GM21390 (cell line): Measurements from ENCODE around the gene KCNK16.

Source experiments
- ATAC-seq: cut with Tn5 transposase; IDR thresholded peaks from one replicate; pipeline ENCODE4 v1.9.1; 2021; ENCODE audit not compliant: unreplicated experiment

The KCNK16 gene

DNA sequence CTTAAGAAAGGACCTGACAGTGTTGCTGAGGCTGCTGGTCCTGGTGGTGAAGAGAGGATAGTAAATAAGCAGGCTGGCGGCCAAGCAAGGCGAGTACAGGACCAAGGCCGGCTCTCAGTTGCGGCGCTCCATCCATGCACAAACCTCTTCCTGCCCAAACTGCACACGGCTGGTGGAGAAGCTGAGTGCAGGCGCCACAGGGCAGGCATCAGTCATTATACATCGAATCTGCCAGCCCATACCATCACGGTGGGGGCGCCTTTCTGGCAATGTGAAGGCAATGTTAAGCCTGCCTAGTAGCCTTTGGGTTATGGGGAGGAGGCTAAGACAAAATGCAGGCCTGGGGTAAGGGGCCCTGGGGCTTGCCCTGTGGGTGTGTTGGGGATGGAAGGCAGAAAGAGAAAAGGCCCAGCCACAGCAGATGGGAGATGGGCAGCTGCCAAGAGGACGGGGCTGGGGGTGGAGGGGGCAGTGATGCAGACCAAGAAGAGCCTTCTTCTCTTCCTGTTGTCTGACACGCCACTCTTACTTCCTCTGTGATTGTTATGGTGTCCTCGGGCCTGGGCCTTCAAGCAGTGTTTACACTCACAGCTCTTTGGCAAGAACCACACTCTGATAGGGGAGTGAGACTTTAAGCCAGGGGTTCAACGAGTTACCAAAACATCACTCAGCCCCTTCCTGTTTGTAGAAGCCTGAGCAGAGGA lies 20.3 kb upstream of the KCNK16 start:
- no peak for ATAC-seq

DNA sequence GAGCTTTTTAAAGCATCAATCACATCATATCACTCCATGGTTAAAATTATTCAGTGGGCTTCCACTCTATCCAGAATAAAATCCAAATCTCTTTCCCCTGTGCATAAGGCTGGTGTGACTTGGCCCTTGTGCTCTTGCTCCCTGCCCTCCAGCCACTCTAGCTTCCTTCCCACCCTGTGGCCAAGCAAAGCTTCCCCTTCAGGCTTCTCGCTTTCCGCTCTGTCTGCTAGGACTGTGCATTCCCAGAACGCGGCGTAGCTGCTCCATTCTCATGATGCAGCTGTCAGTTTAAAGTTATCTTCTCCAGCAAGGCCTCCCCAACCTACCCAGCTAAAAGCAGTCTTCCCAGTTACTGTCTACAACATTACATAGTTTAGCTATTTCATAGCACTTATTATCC lies 19.4 kb upstream of the KCNK16 start:
- no peak for ATAC-seq

DNA sequence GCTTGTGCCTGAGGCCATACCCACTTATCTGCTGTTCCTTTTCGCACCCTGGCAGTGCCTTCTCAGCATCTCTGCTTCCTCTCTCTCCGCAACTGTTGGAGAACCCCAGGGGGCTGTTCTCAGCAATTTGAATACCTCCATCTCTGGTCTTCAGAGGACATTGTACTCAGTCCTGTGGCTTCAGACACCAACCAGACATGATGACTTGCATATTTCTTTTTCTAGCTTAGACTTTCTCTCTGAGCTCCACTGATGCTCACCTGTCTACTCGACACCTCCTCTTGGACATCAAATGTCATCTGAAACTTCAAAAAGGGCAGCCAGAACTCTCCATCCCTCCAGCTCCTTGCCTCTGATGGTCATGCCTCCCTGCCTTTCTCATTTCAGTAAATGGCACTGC lies 18.9 kb upstream of the KCNK16 start:
- no peak for ATAC-seq

DNA sequence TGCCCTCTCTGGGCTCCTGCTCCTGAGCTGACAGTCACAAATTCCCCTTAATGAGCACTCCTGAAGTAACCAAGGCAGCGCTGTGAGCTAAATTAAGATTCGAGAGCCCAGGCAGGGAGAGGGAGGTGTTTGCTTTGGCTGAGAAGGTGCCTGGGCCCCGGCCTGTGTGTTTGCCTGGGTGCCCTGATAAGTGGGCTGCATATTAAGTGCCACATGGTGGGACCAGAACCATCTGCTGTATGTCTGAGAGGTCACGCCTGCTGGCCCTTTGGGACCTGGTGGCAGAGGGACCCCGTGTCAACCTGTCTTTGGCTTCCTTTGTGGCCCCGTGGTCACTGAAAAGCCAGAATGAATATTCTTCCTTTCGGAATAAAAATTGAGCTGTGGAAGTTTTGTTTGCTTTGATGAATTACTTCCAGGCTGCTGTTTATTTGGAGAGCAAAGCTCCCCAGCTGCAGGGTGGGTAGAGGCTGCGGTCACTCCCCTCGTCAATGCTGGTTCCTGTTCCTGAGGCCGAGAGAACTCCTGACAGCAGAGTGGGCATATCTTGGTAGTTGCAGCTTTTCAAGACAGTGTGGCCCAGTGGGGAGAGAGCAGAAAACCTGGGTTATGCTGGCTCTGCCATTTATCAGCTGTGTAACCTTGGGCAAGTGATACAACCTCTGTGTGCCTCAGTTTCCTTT lies 17.5 kb upstream of the KCNK16 start:
- ATAC-seq, result no peak

DNA sequence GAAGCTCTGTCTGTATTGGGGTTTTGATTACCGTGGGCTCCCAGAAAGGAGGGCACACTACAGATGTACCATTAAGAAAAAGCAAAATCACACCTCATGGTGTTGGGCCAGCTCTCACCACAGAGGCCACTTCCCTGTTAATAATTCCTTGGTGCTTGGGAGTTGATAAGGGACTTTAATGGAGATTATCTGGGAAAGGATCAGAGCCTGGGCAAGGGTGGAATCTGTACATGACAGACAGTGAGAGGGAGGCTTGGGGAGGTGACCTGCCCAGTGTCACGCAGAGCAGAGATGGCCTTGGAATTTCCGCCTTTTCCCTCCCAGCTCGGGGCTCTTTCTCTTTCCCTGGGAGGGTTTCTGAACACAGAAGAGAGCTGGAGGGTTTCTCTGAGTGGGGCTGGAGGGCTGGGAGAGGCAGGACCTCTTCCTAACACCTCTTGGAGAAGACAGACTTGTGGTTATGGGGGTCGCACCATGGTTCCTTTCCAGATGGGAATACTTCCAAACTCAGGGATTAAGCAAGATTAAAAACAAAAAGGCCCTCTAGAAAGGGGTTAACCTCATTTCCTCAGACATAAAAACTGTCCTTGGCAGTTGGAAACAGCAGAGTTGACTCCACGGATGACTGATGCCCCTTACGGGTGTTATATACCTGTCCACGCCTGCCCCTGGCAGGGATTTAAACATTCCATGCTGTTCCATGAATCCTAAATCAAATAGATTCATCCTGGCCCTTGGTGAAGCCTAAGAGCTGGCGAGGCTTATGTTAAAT lies 16.8 kb upstream of the KCNK16 start:
- ATAC-seq, result no peak

DNA sequence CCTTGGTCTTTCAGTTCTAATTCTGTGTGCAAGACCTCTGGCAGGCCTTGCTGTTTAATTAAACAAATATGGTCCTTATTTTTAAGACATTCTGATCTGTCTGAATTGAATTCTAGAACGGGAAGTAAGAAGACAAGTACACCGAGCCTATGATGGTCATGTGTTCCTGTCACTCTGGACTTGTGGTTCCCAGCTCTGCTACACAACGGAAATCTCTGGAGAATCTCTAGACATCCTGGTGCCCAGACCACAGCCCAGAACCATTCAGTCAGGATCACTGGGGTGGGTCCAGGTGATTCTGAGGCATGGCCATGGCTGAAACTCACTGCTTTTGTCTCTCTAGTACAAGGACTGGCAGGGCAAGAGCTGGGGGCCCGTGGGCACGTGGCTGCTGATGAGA lies 15.9 kb upstream of the KCNK16 start:
- no peak for ATAC-seq

DNA sequence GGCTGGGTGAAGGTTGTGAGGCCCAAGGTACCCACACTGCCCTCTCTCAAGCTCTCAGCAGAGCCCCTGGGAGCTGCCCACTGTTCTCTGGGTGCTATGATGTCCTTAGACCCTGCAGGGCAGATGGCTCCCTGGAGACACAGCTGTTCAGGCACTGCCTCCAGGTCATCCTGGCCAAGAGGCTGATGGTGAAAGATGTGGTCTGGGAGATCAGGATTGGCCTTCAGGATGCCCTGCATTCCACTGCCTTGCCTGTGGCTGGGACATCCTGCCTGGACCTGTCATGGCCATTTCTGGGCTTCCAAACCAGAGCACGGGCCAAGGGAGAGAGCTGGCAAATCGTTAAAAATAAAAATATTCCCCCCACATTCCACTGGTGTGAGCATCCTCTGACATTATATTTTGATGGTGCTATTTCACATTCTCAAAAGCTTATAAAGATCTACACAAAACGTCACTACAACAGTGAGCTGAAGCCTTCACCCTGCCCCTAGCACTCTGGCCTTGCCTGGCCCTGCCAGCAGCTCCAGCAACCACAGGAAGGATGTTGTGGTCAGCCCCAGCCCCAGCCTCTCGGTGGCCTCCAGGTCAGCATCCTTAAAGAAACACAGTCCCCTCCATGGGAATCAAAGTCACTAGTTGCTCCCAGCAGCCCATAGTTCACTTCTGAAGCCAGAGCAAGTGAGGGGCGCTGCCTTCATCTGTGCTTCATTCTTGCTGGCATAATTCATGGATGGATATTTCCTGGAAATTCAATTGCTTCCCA lies 13.5 kb upstream of the KCNK16 start:
- no peak for ATAC-seq

DNA sequence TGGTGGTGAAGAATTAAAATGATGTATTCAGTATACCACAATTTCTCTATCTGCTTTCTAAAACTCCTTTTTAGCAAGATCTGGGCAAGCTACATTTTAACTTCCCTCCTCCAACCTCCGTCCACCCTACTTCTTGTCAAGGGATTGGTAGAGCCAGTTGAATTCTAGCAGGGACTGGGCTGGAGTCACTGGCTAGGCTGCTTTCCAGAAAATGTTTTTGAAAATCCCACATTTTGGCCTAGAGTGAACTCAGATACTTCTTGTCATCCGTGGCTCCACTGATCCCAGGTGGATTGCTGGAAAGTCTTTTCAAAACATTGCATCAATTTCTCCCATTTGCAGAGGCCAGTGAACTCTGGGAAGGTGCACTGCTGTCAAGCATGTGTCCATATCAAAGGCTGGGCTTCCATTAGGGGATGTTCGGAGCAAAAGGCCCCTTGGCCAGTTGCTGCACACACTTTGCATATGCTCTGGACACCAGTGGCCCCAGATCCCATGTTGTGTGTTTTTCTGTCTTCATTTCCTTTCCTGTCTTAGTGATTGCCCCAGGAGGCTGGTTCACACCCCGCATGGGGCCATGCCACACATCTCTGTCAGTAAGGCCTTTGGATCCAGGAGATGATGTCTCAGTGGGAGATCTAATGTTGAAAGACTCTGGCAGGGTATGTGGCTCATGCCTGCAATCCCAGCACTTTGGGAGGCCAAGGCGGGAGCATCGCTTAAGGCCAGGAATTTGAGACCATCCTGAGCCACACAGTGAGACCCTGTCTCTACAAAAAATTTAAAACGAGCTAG lies 11.3 kb upstream of the KCNK16 start:
- no peak for ATAC-seq

DNA sequence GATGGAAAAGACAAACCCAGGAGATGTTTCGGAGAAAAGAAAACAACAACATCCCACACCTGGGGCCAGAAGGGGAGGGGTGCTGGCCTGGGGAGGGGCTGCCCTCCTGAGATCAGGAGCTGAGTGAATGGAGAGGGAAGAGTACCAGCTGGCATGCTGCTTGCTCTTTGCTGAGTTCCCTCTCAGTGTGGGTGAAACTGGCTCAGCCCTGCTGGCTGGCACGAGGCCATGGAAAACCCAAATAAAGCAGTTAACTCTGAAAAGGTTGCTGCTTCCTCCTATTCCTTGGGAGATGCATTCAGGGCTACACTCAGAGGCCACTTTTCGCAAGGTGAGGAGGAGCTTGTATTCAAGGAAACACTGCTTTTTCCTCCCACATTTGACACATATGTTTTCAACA lies 8.0 kb upstream of the KCNK16 start:
- no peak for ATAC-seq

DNA sequence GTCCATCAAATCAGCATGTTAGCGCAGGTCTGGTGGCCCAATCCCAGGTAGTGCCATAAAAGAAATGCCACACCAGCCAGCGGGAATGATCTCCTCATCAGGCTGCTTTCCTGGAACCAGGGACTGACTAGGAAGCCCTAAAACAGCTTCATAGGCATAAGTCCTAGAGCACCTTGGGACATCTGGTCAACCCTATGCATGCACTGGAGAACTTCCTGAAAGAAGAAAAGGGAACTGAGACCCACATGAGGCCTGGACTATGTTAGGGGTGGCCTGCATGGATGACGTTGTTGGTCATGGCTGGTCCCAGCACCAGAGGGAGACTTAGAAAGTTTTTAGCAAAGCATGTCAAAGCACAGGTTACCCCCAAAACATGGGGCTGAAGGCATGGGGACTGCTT lies 7.6 kb upstream of the KCNK16 start:
- peak; percentile 84 for ATAC-seq

DNA sequence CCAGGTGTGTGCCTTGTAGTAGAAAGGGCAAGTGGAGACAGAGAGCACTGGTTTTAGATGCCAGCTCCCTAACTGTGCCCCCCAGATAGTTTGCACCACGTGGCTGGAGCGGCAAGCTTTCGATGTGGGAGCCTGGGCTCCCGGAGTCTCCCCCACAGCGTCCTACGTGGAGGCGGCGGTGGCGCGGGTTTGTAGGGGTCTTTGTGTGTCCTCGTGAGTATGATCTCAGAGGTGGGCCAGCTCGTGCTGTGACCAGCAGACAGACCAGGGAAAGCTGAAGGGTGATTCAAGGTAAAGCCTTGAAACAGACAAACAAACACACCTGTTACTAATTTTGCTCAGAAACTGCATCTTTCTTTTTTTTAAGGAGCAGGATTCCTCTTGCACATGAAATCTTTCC lies 5.6 kb upstream of the KCNK16 start:
- no peak for ATAC-seq

DNA sequence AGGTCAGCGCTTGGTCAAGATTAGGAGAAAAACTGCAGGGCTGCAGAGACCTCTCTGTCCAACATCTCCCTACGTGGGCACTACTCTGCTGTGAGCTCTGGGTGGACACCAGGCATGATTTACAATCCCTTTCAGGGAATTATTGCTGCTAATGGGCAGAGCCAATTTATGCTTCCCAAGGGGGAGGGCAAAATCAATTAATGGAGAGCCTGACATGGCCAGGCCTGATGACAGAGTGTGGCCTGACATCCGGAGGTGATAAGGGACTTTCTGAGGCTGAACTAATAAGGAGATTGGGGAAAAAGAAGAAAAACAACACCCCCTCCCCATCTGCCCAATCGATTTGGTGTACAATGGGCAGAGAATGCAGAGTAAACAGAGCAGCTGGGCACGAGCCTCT lies 5.0 kb upstream of the KCNK16 start:
- ATAC-seq, result no peak

DNA sequence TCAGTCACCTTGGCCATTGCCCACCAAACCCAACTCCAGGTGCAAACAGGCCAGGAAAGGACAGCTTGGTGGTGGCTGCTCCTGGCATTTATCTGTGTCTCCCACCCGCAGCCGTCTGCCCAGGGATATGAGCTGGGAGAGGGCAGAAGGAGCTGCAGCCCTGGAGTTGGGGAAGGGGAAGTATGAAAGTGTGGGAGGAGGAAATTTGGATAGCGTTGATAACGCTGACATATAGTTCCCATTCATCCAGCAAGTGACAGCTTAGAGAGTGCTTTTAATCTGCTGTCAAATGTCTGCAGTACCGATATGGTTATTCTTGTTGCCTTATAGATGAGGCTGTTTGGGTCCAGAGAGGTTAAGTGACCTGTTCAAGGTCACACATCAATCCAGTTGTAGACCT lies 741 bp downstream of the KCNK16 start:
- no peak for ATAC-seq

DNA sequence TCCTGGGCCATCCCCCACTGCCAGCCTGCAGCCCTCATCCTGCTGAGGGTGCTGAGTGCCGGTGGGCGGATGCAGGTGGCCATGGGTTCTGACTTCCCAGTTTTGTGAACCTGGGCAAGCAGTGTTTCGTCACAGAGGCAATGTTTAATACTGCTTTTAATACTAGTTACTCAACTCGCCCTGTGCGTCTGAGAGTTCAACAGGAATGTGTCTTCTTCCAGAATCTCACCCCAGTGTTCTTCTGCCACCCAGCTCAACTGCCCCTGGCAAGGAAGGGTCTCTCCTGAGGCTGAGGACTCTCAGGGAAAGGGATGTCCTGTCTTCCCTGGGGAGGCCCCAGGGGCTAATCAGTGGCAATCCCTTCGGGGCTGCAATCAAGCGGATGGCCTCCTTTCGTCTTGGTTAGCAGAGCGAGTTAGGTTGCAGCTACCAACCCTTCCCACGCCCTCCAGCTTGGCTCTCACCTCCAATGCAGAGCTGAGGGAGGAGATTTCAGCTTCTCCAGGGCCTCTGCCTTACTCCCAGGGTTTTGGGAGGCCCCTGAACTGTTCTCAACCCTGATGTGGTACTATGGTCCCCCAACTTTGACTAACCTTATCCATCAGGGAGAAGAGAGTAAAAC lies 2.0 kb downstream of the KCNK16 start:
- ATAC-seq, result no peak

DNA sequence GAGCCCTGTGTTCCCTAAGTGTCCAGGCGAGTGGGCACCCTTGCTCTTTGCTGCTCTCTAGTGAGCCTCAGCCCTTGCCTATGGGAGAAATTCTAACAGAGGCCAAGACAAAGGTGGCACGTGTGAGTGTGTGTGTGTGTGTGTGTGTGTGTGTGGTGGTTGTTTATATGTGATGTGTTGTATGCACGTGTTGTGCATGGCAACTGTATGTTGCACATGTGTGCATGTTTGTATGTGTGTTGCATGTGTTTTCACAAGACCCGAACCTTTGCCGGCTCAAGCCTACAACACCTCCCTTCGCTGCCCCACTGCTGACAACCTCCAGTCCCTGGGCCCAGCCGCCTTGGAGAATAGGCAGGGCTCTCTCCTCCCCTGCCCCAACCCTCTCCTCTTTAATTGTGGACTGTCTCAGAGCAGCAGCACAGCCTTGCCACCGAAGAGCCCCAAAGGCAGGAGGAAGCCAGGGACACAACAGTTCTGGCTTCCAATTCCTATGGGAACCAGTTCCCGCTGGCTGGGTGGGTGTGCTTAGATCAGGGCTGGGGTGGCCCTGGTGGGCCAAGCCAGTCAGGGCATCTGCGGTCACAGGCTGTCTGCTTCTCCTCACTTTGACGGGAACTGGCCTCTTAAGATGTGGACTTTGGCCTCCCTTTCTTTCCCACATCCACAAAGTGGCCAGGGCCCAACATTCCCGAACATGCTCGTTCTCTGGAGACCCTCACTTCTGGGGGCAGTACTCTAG lies 2.7 kb downstream of the KCNK16 start:
- no peak for ATAC-seq

DNA sequence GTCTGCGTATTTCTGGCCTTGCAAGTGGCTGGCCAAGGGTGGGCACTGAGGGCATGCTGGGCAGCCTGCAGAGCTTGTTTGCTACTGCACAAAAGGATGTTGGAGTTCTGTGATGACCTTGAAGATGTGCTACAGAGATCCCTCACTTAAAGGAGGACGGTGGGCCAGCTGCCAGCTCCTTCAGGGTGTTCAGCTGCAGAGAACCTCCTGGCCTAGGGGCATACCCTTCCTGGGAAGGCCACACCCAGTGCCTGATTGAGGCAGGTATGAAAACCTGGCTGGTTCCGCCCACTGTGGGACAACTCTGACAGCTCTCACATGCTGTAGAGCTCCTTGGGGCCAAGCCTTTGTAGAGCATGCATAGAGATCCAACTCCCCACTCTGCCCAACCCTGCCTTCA lies 5.2 kb downstream of the KCNK16 start:
- ATAC-seq, result no peak

DNA sequence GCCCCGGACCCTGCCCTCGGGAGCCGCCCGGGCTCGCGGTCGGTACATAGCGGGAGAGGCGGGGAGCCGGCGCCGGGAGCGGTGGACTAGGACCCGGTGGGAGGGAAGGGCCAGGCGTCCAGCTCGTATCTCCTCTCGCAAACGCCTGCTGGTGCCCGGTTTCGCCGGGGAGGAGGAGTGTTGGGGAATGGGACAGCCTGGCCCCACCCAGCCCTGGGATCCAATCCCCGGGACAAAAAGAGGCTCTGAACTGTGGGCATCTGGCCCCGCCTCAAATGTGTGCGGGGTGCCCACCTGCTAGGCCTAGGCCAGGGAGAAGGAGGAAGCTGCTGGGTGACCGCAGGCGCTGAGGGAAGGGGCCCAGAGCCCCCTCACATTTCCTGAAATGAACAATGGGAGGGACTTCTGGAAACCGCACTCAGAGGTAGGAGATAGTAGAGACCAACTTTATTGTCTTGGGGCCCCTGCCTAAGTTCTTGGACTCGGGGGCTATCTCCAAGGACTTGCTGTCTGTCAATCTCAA lies 8.2 kb downstream of the KCNK16 start, which contains the start of gene KCNK17:
Gene KCNK17 (minus strand): TSS at position 147 of the 523 bp plus-strand sequence. CDS start 99 bp downstream, at position 48.
- ATAC-seq, result no peak

DNA sequence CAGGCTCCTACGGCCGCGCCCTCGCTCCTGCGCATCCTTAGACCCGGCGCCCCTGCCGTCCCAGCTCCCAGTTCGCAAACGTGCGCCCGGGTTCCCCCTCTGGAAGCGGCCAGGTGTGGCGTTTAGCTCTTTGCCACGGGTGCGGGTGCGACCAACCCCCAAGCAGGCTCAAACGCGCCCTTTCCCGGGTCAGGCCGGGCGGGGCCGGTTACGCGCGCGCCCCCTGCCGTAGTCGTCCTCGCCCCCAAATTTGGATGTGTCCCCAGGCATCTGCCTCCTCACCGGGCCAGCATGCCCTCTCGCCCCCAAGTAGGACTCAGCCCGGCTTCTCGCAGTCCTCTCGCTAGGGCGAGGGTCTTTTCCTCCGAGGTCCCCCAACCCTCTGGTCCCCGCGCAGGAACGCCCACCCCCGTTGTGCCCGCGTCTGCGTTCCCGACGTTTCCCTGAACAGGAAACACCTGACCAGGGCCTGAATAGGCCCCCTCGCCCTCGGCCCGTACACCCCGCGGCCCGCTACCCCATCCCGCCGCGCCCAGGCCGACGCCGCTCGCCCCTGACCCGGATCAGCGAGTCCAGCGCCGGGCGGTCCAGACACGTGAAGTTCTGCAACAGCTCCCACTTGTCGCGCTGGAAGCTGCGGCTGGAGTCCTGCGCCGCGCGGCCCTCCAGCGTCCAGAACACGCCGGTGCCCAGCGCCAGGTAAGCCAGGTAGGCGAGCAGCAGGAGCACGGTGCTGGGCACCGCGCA lies 8.8 kb downstream of the KCNK16 start:
- no peak for ATAC-seq
